DMS79 (cell line): Measurements from ENCODE around the gene SEPHS2.
A peak's percentile ranks its signal among the peaks of the same experiment; 100 is the strongest.
"Not testable (repeated sequence)": the region's sequence is repeated elsewhere in the genome, so short reads cannot be mapped to it uniquely, and the experiment has no call there.

Source experiments
- DNase-seq: peaks from one replicate; lab custom pipeline; 2025; lab: John Stamatoyannopoulos, UW

Gene SEPHS2

GRCh38 chr16:30398661-30399434 is 46.8 kb downstream of the SEPHS2 start:
- DNase-seq: no peak

GRCh38 chr16:30397776-30398660 is 47.7 kb downstream of the SEPHS2 start:
- no peak for DNase-seq

GRCh38 chr16:30397056-30397455 is 48.6 kb downstream of the SEPHS2 start:
- no peak for DNase-seq

GRCh38 chr16:30396627-30397026 is 49.0 kb downstream of the SEPHS2 start:
- not testable (repeated sequence) for DNase-seq

GRCh38 chr16:30395992-30396585 is 49.6 kb downstream of the SEPHS2 start:
- DNase-seq: no peak

GRCh38 chr16:30395155-30395991 is 50.3 kb downstream of the SEPHS2 start, which contains the start of gene ZNF48:
ZNF48 (plus strand) TSS chr16:30395420; CDS start chr16:30395795, 375 bp downstream.
- peak; percentile 92 for DNase-seq

GRCh38 chr16:30394592-30395154 is 51.0 kb downstream of the SEPHS2 start:
- DNase-seq: peak; percentile 48
